Colonic mucosa (tissue), 4 donors: Measurements from ENCODE around the gene PLK1. TPM values are rescaled to one million over a fixed set of nuclear protein-coding genes. Genes with fewer than 3 reads are reported as not detected.

ENCODE experiments used
- DNase-seq: peaks from one replicate; pipeline ENCODE4 v3.0.0-alpha.2; 2020
- H3K27ac ChIP-seq: fragments of 200-600 bp; one replicate; pipeline ENCODE4 v1.8.0; 2021
- H3K27me3 ChIP-seq: fragments of 200-600 bp; one replicate; pipeline ENCODE4 v1.8.0; 2021
- H3K36me3 ChIP-seq: fragments of 200-600 bp; one replicate; pipeline ENCODE4 v1.8.0; 2021
- H3K4me1 ChIP-seq: fragments of 200-600 bp; one replicate; pipeline ENCODE4 v1.8.0; 2021; ENCODE audit warnings: mild to moderate bottlenecking
- H3K4me3 ChIP-seq: fragments of 200-600 bp; one replicate; pipeline ENCODE4 v1.8.0; 2021
- H3K9ac ChIP-seq, 2 donors: one replicate each; pipeline ENCODE4 v1.7.0; 2013; ENCODE audit warnings: control low read depth in 2 of 2, low read depth in 2 of 2, low read length in 2 of 2
- H3K9me3 ChIP-seq: fragments of 200-600 bp; one replicate; pipeline ENCODE4 v1.8.0; 2021
- CTCF ChIP-seq: fragments of 200-600 bp; IDR thresholded peaks from one replicate; pipeline ENCODE4 v1.8.0; 2022; ENCODE audit warnings: antibody characterized with exemption, mild to moderate bottlenecking
- intact Hi-C: fragments of 100-400 bp; cut with DNase I; formaldehyde crosslinking; loops from one replicate; pipeline ENCODE4 v1.14.1; 2022
- total RNA-seq, 2 donors: library from RNA; stranded (reverse); fragmentation: NEBNext Ultra II Directional in 1 of 2; extraction: Animal tissue kit (Norgen Biotek cat#: 25700) in 1 of 2; gene quantifications; one replicate each; pipeline ENCODE4 v1.2.1, GENCODE V29; 2021
- donor health status: healthy.
- donor health status: DM: no; HTN: no; CAD: no.
- donor health status: DM: no; HTN: no; CAD: no.

Gene PLK1
- total RNA-seq, 2 donors from 2014 or later: 17.6 to 84.7 TPM

GRCh38 chr16:23705517-23705902 lies 26.8 kb downstream of the PLK1 start:
- Histone ChIP-seq H3K27ac (no peak overlapping the region), H3K36me3 (peaks cover 5% of the 10 kb centered on the region), H3K9me3 (no peaks in the 10 kb centered on the region), H3K27me3 (no peaks in the 10 kb centered on the region), H3K9ac (no peak overlapping the region), H3K4me1 (no peaks in the 10 kb centered on the region), H3K4me3 (no peak overlapping the region)
- no peak for TF ChIP-seq CTCF
- intact Hi-C loops: no loop called here
- no peak for DNase-seq

GRCh38 chr16:23706439-23706838 lies 27.8 kb downstream of the PLK1 start:
- no peaks in the 10 kb centered on the region for H3K27me3 ChIP-seq
- H3K4me3 ChIP-seq: no peak overlapping the region
- TF ChIP-seq CTCF: no peak
- no peak overlapping the region for H3K9ac ChIP-seq
- intact Hi-C loops: no loop called here
- H3K27ac ChIP-seq: no peak overlapping the region
- DNase-seq: no peak
- no peaks in the 10 kb centered on the region for H3K9me3 ChIP-seq
- peaks cover 5% of the 10 kb centered on the region for H3K36me3 ChIP-seq
- H3K4me1 ChIP-seq: no peaks in the 10 kb centered on the region

GRCh38 chr16:23709536-23709935 lies 30.8 kb downstream of the PLK1 start:
- DNase-seq: no peak
- peaks cover 5% of the 10 kb centered on the region for H3K36me3 ChIP-seq
- intact Hi-C loops: no loop called here
- no peak for TF ChIP-seq CTCF
- H3K4me3 ChIP-seq: no peak overlapping the region
- no peaks in the 10 kb centered on the region for H3K9me3 ChIP-seq
- H3K9ac ChIP-seq: no peak overlapping the region
- H3K27me3 ChIP-seq: no peaks in the 10 kb centered on the region
- no peak overlapping the region for H3K27ac ChIP-seq
- H3K4me1 ChIP-seq: no peaks in the 10 kb centered on the region

GRCh38 chr16:23710008-23710407 lies 31.3 kb downstream of the PLK1 start:
- Histone ChIP-seq H3K9ac (no peak overlapping the region), H3K9me3 (no peaks in the 10 kb centered on the region), H3K27ac (no peak overlapping the region), H3K4me1 (no peaks in the 10 kb centered on the region), H3K27me3 (no peaks in the 10 kb centered on the region), H3K36me3 (peaks cover 5% of the 10 kb centered on the region), H3K4me3 (no peak overlapping the region)
- no peak for TF ChIP-seq CTCF
- intact Hi-C loops: no loop called here
- no peak for DNase-seq

- Histone ChIP-seq H3K4me3 (no peak overlapping the region), H3K36me3 (peaks cover 5% of the 10 kb centered on the region), H3K27ac (no peak overlapping the region), H3K27me3 (no peaks in the 10 kb centered on the region), H3K9me3 (no peaks in the 10 kb centered on the region), H3K9ac (peak overlapping the region in 1 of 2 donors; percentile 93), H3K4me1 (no peaks in the 10 kb centered on the region)
- intact Hi-C loops: no loop called here
- no peak for TF ChIP-seq CTCF
- no peak for DNase-seq
Observed at GRCh38 chr16:23710504-23710903, 31.8 kb downstream of the PLK1 start.

GRCh38 chr16:23711785-23712184 lies 33.1 kb downstream of the PLK1 start:
- Histone ChIP-seq H3K9ac (peak overlapping the region; percentile 27 to 93), H3K36me3 (peaks cover 2% of the 10 kb centered on the region), H3K27me3 (no peaks in the 10 kb centered on the region), H3K4me1 (no peaks in the 10 kb centered on the region), H3K27ac (peak overlapping the region; percentile 72), H3K9me3 (no peaks in the 10 kb centered on the region), H3K4me3 (peak overlapping the region; percentile 59)
- intact Hi-C loops: no loop called here
- DNase-seq: peak; percentile 82
- no peak for TF ChIP-seq CTCF
